ENCODE data around the gene TEPSIN.

GRCh38 chr17:81238815-81239713 lies at the start of gene TEPSIN, which contains the start of gene NDUFAF8:
- TF ChIP-seq POLR2AphosphoS5 (IDR thresholded peaks at IDR 0.05; ENCODE audit: insufficient read depth, low read depth, low read length) (peak; percentile 68), MYC (IDR thresholded peaks at IDR 0.05; ENCODE audit: low read depth, low read length) (no peak), JUN (IDR thresholded peaks at IDR 0.05; ENCODE audit: borderline replicate concordance, insufficient read depth, insufficient read length, low read depth) (no peak), FOS (IDR thresholded peaks at IDR 0.05; ENCODE audit: borderline replicate concordance, insufficient read depth, low read length) (no peak), CTCF (IDR thresholded peaks at IDR 0.05; ENCODE audit: extremely low read depth in 1 of 2, insufficient read depth in 1 of 2, low read depth in 1 of 2, low read length in 2 of 2) (no peak), EZH2 (IDR thresholded peaks at IDR 0.05; ENCODE audit: borderline replicate concordance, low read depth, low read length, severe bottlenecking) (no peak), MAX (IDR thresholded peaks at IDR 0.05; ENCODE audit: insufficient read depth, insufficient read length) (no peak), POLR2A (IDR thresholded peaks at IDR 0.05; ENCODE audit: low read depth, low read length) (peak; percentile 56)

Data from endothelial cell of umbilical vein (primary cell).